ENCODE data around the gene FOXO6. TPM values are rescaled to one million over a fixed set of nuclear protein-coding genes. Genes with fewer than 3 reads are reported as not detected.

FOXO6 gene
- polyA plus RNA-seq, 4 donors = 0.34 to 4.1 TPM; not detected in 2

DNA sequence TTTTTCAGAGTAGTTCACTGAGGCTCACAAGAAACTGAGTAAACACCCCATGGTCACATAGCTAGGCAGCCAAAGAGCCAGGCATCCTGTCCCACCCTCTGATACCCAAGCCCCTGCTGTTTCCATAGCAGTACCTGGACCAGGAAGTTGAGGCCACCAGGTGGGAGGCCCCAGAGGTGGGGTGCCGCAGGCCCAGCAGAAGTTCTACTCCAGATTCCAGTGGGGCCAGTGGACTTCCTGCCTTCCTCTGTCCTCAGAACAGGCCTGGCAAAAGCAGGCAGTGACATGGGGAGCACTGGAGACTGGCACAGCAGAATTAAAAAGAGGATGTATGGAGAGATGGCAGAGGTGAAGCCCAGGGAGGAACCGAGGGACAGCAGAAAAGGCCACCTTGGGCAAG is 19.0 kb downstream of the FOXO6 start:
- Histone ChIP-seq H3K9me3 (ENCODE audit: control insufficient read depth in 2 of 2, insufficient read depth in 1 of 2, low read depth in 1 of 2, low read length in 1 of 2) (no peaks in the 10 kb centered on the region), H3K27ac (ENCODE audit: low read depth in 1 of 3, low read length in 2 of 3) (no peak overlapping the region), H3K4me3 (ENCODE audit: low read depth in 1 of 3, low read length in 3 of 3) (no peak overlapping the region), H3K4me1 (ENCODE audit: control insufficient read depth in 3 of 3, insufficient read depth in 2 of 3, low read depth in 1 of 3, low read length in 2 of 3) (peaks cover 0 to 23% (median 0%) of the 10 kb centered on the region in 3 donors), H3K27me3 (ENCODE audit: control insufficient read depth in 3 of 3, insufficient read depth in 3 of 3, low read length in 3 of 3) (peaks cover 0 to 31% (median 0%) of the 10 kb centered on the region in 3 donors), H3K36me3 (ENCODE audit: control insufficient read depth in 3 of 3, insufficient read depth in 2 of 3, low read depth in 1 of 3, low read length in 3 of 3) (peaks cover 0 to 32% (median 0%) of the 10 kb centered on the region in 3 donors)
- FAIRE-seq (no peak), DNase-seq (no peak)
- WGBS, 3 donors = 79 to 96% (median 90%) methylated on average over 2 of the region's 2 CpGs

DNA sequence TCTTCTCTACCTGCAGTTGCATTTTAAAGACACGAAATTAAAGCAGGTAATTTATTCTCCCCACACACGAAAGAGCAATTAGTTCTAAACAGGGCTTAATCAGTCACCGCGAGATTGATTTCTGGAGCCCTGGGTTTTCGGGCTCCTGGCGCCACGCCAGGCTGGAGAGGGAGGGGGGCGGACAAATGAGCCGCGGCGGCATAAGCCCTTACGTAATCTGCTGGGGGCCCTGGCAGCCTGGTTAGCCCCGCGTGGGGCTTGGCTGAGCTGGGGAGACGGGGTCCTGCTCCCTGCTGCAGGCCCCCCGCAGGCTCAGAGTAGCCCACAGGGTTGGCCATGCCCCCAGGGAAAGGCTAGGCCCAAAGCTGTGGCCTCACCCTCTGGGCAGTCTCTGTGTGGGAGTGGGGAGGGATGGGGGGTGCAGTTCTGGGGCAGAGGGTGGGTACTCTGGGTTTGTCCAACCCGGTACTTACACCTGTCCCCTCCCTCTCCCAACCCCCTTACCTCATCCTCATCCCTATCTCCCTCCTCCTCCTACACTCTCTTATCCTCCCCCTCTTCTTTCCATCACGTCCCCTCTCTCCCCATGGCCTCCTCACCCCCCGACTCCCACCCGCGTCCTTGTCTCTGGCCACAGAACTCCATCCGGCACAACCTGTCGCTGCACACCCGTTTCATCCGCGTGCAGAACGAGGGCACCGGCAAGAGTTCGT is 19.9 kb downstream of the FOXO6 start:
- no peak for FAIRE-seq
- Histone ChIP-seq H3K4me1 (ENCODE audit: control insufficient read depth in 3 of 3, insufficient read depth in 2 of 3, low read depth in 1 of 3, low read length in 2 of 3) (peaks cover 0 to 30% (median 0%) of the 10 kb centered on the region in 3 donors), H3K36me3 (ENCODE audit: control insufficient read depth in 3 of 3, insufficient read depth in 2 of 3, low read depth in 1 of 3, low read length in 3 of 3) (peaks cover 0 to 30% (median 0%) of the 10 kb centered on the region in 3 donors), H3K27ac (ENCODE audit: low read depth in 1 of 3, low read length in 2 of 3) (peak overlapping the region in 1 of 3 donors; percentile 60), H3K9me3 (ENCODE audit: control insufficient read depth in 2 of 2, insufficient read depth in 1 of 2, low read depth in 1 of 2, low read length in 1 of 2) (no peaks in the 10 kb centered on the region), H3K27me3 (ENCODE audit: control insufficient read depth in 3 of 3, insufficient read depth in 3 of 3, low read length in 3 of 3) (peaks cover 0 to 31% (median 0%) of the 10 kb centered on the region in 3 donors), H3K4me3 (ENCODE audit: low read depth in 1 of 3, low read length in 3 of 3) (peak overlapping the region in 2 of 3 donors; percentile 46 to 57)
- 4 to 14% (median 13%) methylated on average over 28 to 29 of the region's 29 CpGs for WGBS, 3 donors
- peak; percentile 34 to 87 for DNase-seq

- no peak for FAIRE-seq
- H3K27me3 ChIP-seq (ENCODE audit: control insufficient read depth in 3 of 3, insufficient read depth in 3 of 3, low read length in 3 of 3) = peaks cover 0 to 31% (median 0%) of the 10 kb centered on the region in 3 donors
- peak overlapping the region; percentile 34 to 81 (median 70) for H3K27ac ChIP-seq (ENCODE audit: low read depth in 1 of 3, low read length in 2 of 3)
- H3K4me1 ChIP-seq (ENCODE audit: control insufficient read depth in 3 of 3, insufficient read depth in 2 of 3, low read depth in 1 of 3, low read length in 2 of 3) = peaks cover 0 to 36% (median 0%) of the 10 kb centered on the region in 3 donors
- 2 to 3% (median 3%) methylated on average over 43 to 112 of the region's 112 CpGs for WGBS, 3 donors
- no peaks in the 10 kb centered on the region for H3K9me3 ChIP-seq (ENCODE audit: control insufficient read depth in 2 of 2, insufficient read depth in 1 of 2, low read depth in 1 of 2, low read length in 1 of 2)
- peak overlapping the region; percentile 40 to 57 (median 46) for H3K4me3 ChIP-seq (ENCODE audit: low read depth in 1 of 3, low read length in 3 of 3)
- H3K36me3 ChIP-seq (ENCODE audit: control insufficient read depth in 3 of 3, insufficient read depth in 2 of 3, low read depth in 1 of 3, low read length in 3 of 3) = peaks cover 0 to 24% (median 0%) of the 10 kb centered on the region in 3 donors
- peak in 1 of 2 donors; percentile 28 for DNase-seq
Measured at GRCh38 chr1:41381692-41382479, 20.7 kb downstream of the FOXO6 start.

DNA sequence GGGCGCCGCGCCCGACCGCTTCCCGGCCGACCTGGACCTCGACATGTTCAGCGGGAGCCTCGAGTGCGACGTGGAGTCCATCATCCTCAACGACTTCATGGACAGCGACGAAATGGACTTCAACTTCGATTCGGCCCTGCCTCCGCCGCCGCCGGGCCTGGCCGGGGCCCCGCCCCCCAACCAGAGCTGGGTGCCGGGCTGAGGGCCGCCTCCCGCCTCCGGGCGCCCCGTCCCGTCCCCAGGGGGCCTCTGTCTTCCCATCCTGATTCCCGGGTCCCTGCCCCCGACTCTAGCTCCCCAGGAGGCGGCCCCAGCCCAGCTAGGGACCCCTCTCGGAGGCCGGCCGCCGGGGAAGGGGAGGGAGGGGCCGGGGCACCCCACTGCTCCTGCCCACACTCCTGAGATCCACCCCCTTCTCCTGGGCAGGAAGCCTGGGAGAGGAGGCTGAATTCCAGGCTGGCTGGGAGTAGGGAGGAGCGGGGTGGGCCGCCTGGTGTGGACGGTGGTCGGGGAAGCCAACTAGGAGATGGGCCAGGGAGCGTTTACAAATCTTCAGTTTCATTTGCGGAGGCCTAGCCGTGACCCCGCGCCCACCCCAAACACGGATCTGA is 21.4 kb downstream of the FOXO6 start:
- H3K4me1 ChIP-seq (ENCODE audit: control insufficient read depth in 3 of 3, insufficient read depth in 2 of 3, low read depth in 1 of 3, low read length in 2 of 3) = peaks cover 0 to 36% (median 0%) of the 10 kb centered on the region in 3 donors
- peaks cover 0 to 31% (median 0%) of the 10 kb centered on the region in 3 donors for H3K27me3 ChIP-seq (ENCODE audit: control insufficient read depth in 3 of 3, insufficient read depth in 3 of 3, low read length in 3 of 3)
- 3 to 6% (median 3%) methylated on average over 33 to 48 of the region's 48 CpGs for WGBS, 3 donors
- H3K4me3 ChIP-seq (ENCODE audit: low read depth in 1 of 3, low read length in 3 of 3) = peak overlapping the region; percentile 40 to 57 (median 41)
- peak overlapping the region; percentile 34 to 81 (median 70) for H3K27ac ChIP-seq (ENCODE audit: low read depth in 1 of 3, low read length in 2 of 3)
- no peaks in the 10 kb centered on the region for H3K9me3 ChIP-seq (ENCODE audit: control insufficient read depth in 2 of 2, insufficient read depth in 1 of 2, low read depth in 1 of 2, low read length in 1 of 2)
- DNase-seq (peak; percentile 37 to 86), FAIRE-seq (no peak)
- H3K36me3 ChIP-seq (ENCODE audit: control insufficient read depth in 3 of 3, insufficient read depth in 2 of 3, low read depth in 1 of 3, low read length in 3 of 3) = peaks cover 0 to 17% (median 0%) of the 10 kb centered on the region in 3 donors

DNA sequence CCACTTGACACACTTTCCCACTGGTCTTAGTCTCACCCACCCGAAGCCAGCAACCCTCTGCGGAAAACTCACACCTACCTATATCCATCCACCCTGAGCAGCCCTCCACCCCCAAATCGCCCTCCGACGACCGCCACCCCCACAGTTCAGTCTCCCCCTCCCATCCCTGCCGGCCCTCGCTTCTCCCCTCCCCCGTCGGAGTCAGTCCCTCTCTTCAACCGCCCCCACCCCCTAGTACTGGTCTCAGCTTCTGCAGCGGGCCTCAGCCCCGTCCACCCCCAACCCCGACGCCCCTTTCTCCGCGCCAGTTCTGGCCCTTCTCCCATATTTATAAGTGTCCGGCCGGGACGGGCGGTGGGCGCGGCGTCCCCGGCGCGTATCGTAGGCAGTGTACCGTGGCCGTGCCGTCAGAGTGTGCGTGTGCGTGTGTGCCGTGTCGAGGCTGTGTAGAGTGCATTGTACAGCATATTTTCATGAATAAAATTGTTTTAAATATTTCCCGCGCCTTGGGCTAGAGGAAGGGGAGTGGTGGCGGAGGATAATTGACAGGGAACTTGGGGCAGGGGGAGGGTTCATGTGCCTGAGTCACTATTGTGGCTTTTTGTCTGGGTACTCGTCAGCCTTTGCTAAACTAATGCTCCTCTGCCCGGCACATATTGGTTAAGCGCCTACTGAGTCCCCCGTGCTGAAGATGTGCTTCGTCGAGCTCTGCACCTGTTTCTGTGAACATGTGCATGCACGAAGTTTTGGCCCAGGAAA is 22.0 kb downstream of the FOXO6 start:
- 23 to 33% (median 30%) methylated on average over 42 to 45 of the region's 45 CpGs for WGBS, 3 donors
- H3K27ac ChIP-seq (ENCODE audit: low read depth in 1 of 3, low read length in 2 of 3) = peak overlapping the region in 1 of 3 donors; percentile 70
- no peak for FAIRE-seq
- DNase-seq = no peak
- peak overlapping the region in 1 of 3 donors; percentile 41 for H3K4me3 ChIP-seq (ENCODE audit: low read depth in 1 of 3, low read length in 3 of 3)
- peaks cover 0 to 43% (median 0%) of the 10 kb centered on the region in 3 donors for H3K4me1 ChIP-seq (ENCODE audit: control insufficient read depth in 3 of 3, insufficient read depth in 2 of 3, low read depth in 1 of 3, low read length in 2 of 3)
- no peaks in the 10 kb centered on the region for H3K9me3 ChIP-seq (ENCODE audit: control insufficient read depth in 2 of 2, insufficient read depth in 1 of 2, low read depth in 1 of 2, low read length in 1 of 2)
- peaks cover 0 to 13% (median 0%) of the 10 kb centered on the region in 3 donors for H3K36me3 ChIP-seq (ENCODE audit: control insufficient read depth in 3 of 3, insufficient read depth in 2 of 3, low read depth in 1 of 3, low read length in 3 of 3)
- peaks cover 0 to 31% (median 0%) of the 10 kb centered on the region in 3 donors for H3K27me3 ChIP-seq (ENCODE audit: control insufficient read depth in 3 of 3, insufficient read depth in 3 of 3, low read length in 3 of 3)

DNA sequence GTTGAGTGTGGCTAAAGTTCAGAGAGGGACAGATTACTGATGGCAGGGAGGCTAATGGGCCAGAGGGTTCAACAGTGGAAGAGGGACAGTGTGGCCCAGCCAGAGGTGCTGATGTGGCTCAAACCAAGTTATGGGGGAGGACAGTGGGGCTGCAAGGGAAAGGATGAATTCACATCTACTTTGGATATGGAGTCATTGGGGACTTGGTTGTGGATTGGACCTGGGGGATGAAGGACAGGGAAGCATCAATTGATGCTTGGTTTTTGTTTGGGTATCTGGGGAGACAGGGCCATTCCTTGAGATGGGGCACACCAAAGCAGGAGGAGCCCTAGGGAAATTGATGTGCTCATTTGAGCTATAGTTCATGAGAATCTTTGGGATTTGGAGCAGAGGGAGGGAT is 23.3 kb downstream of the FOXO6 start:
- DNase-seq = no peak
- Histone ChIP-seq H3K36me3 (ENCODE audit: control insufficient read depth in 3 of 3, insufficient read depth in 2 of 3, low read depth in 1 of 3, low read length in 3 of 3) (peaks cover 0 to 3% (median 0%) of the 10 kb centered on the region in 3 donors), H3K4me3 (ENCODE audit: low read depth in 1 of 3, low read length in 3 of 3) (no peak overlapping the region), H3K4me1 (ENCODE audit: control insufficient read depth in 3 of 3, insufficient read depth in 2 of 3, low read depth in 1 of 3, low read length in 2 of 3) (peaks cover 0 to 46% (median 0%) of the 10 kb centered on the region in 3 donors), H3K27me3 (ENCODE audit: control insufficient read depth in 3 of 3, insufficient read depth in 3 of 3, low read length in 3 of 3) (peaks cover 0 to 31% (median 0%) of the 10 kb centered on the region in 3 donors), H3K27ac (ENCODE audit: low read depth in 1 of 3, low read length in 2 of 3) (no peak overlapping the region), H3K9me3 (ENCODE audit: control insufficient read depth in 2 of 2, insufficient read depth in 1 of 2, low read depth in 1 of 2, low read length in 1 of 2) (no peaks in the 10 kb centered on the region)
- no peak for FAIRE-seq

GRCh38 chr1:41385398-41386195 is 24.4 kb downstream of the FOXO6 start:
- Histone ChIP-seq H3K4me3 (ENCODE audit: low read depth in 1 of 3, low read length in 3 of 3) (no peak overlapping the region), H3K27ac (ENCODE audit: low read depth in 1 of 3, low read length in 2 of 3) (no peak overlapping the region), H3K27me3 (ENCODE audit: control insufficient read depth in 3 of 3, insufficient read depth in 3 of 3, low read length in 3 of 3) (peaks cover 0 to 31% (median 0%) of the 10 kb centered on the region in 3 donors), H3K4me1 (ENCODE audit: control insufficient read depth in 3 of 3, insufficient read depth in 2 of 3, low read depth in 1 of 3, low read length in 2 of 3) (peaks cover 0 to 40% (median 0%) of the 10 kb centered on the region in 3 donors), H3K9me3 (ENCODE audit: control insufficient read depth in 2 of 2, insufficient read depth in 1 of 2, low read depth in 1 of 2, low read length in 1 of 2) (no peaks in the 10 kb centered on the region), H3K36me3 (ENCODE audit: control insufficient read depth in 3 of 3, insufficient read depth in 2 of 3, low read depth in 1 of 3, low read length in 3 of 3) (no peaks in the 10 kb centered on the region)
- 69 to 85% (median 72%) methylated on average over 11 to 12 of the region's 12 CpGs for WGBS, 3 donors
- no peak for DNase-seq
- FAIRE-seq = no peak
